GM12878 (cell line): ENCODE data around the gene SLC5A6. TPM values are rescaled to one million over a fixed set of nuclear protein-coding genes. Genes with fewer than 3 reads are reported as not detected.

Experiments used
- ASH2L ChIP-seq: fragments of 300-600, 200-600 bp; sonication (generic); IDR thresholded peaks from 2 replicates; pipeline ENCODE4 v1.6.1; 2017; ENCODE audit warnings: low read depth, mild to moderate bottlenecking, borderline replicate concordance
- ATF2 ChIP-seq: IDR thresholded peaks from 2 replicates; pipeline ENCODE4 v1.6.1; 2012; ENCODE audit warnings: low read length, inconsistent platforms
- EP300 ChIP-seq, 2 experiments: fragments of 150-350 bp in 1 of 2; IDR thresholded peaks; 2 replicates each; pipeline ENCODE4 v1.6.1; 2011 to 2012; ENCODE audit warnings: low read depth in 2 of 2, low read length in 2 of 2, borderline replicate concordance in 1 of 2, improper control_type of control experiment in 1 of 2, inconsistent platforms in 1 of 2; ENCODE audit not compliant: control insufficient read depth in 1 of 2
- ETV6 ChIP-seq, 2 experiments: fragments of 450-650 bp in 1 of 2; IDR thresholded peaks in 1 of 2; conservative IDR thresholded peaks in 1 of 2; 2 replicates each; pipeline ENCODE4 v1.6.1; 2014; ENCODE audit warnings: antibody characterized with exemption in 1 of 2, borderline replicate concordance in 1 of 2, low read depth in 1 of 2, mild to moderate bottlenecking in 1 of 2, moderate library complexity in 1 of 2
- GATAD2B ChIP-seq: fragments of 450-650 bp; conservative IDR thresholded peaks from 2 replicates; pipeline ENCODE4 v1.6.1; 2017; ENCODE audit warnings: low read depth, mild to moderate bottlenecking, moderate library complexity
- KDM1A ChIP-seq: fragments of 200-600 bp; sonication (generic); IDR thresholded peaks from 2 replicates; pipeline ENCODE4 v1.6.1; 2016; ENCODE audit warnings: borderline replicate concordance
- MEF2A ChIP-seq: IDR thresholded peaks from 2 replicates; pipeline ENCODE4 v1.6.1; 2011; ENCODE audit warnings: low read depth, mild to moderate bottlenecking, low read length, moderate library complexity; ENCODE audit not compliant: insufficient read depth
- MTA2 ChIP-seq: fragments of 450-650 bp; IDR thresholded peaks from 2 replicates; pipeline ENCODE4 v1.6.1; 2016; ENCODE audit warnings: low read depth, mild to moderate bottlenecking, moderate library complexity
- POLR2A ChIP-seq: IDR thresholded peaks from 2 replicates; pipeline ENCODE4 v1.6.1; 2011; ENCODE audit warnings: low read depth, mild to moderate bottlenecking, low read length
- RBBP5 ChIP-seq: fragments of 200-600 bp; sonication (generic); conservative IDR thresholded peaks from 2 replicates; pipeline ENCODE4 v1.6.1; 2016
- STAT1 ChIP-seq: fragments of 450-650 bp; conservative IDR thresholded peaks from 2 replicates; pipeline ENCODE4 v1.6.1; 2014; ENCODE audit warnings: antibody characterized with exemption, mild to moderate bottlenecking
- SUZ12 ChIP-seq: fragments of 200-600 bp; sonication (generic); IDR thresholded peaks from one replicate; pipeline ENCODE4 v1.6.1; 2018; ENCODE audit warnings: antibody characterized with exemption, mild to moderate bottlenecking; ENCODE audit not compliant: unreplicated experiment
- TBL1XR1 ChIP-seq: IDR thresholded peaks from 2 replicates; pipeline ENCODE4 v1.6.1; 2012; ENCODE audit warnings: low read depth, low read length, improper control_type of control experiment
- polyA plus RNA-seq, 11 experiments: library from polyadenylated mRNA; depleted of rRNA in 4 of 11; unstranded in 6 of 11; stranded (reverse) in 5 of 11; fragments of >200 nt; fragmentation: Nextera tagmentation in 4 of 11; fragmentation: Illumina TruSeq in 1 of 11; extraction: Ambion mirVana in 4 of 11; extraction: Trizol in 1 of 11; gene quantifications; 1 replicate in 1 of 11; 2 replicates in 10 of 11; pipeline versions ENCODE4 v1.2.1 to v1.2.3, GENCODE V29; 2011 to 2016; ENCODE audit warnings: inconsistent platforms in 2 of 11, missing spikeins in 2 of 11, low read depth in 1 of 11
- total RNA-seq, 4 experiments: library from RNA; depleted of rRNA in 3 of 4; stranded (reverse); fragments of >200 nt in 3 of 4; fragmentation: Illumina TruSeq in 1 of 4; extraction: Trizol in 1 of 4; gene quantifications; 2 replicates each; pipeline versions ENCODE4 v1.2.1 to v1.2.3, GENCODE V29; 2013 to 2021
- TF ChIP-seq, protein P1 (sequence below): fragments of 450-650 bp; IDR thresholded peaks from 2 replicates; pipeline ENCODE4 v1.6.1; 2017; ENCODE audit warnings: mild to moderate bottlenecking, moderate library complexity
- TF ChIP-seq, protein P2 (sequence below): IDR thresholded peaks from 2 replicates; pipeline ENCODE4 v1.6.1; 2011; ENCODE audit warnings: low read depth, mild to moderate bottlenecking, low read length, moderate library complexity, borderline replicate concordance; ENCODE audit errors: extremely low read depth
- TF ChIP-seq, protein P3 (sequence below): fragments of 450-650 bp; IDR thresholded peaks from 2 replicates; pipeline ENCODE4 v1.6.1; 2017; ENCODE audit warnings: mild to moderate bottlenecking
- TF ChIP-seq, protein P4 (sequence below): IDR thresholded peaks from 2 replicates; pipeline ENCODE4 v1.6.1; 2012; ENCODE audit warnings: mild to moderate bottlenecking, low read depth, low read length

SLC5A6 gene
- total and polyA plus RNA-seq, 10 of the 15 experiments (the other 5 are each of a cell fraction or from before 2014, with no cell fraction given), result 13.1 to 101 (median 55.3) TPM

- no peak for TF ChIP-seq ATF2
- TF ChIP-seq, protein P1, sequence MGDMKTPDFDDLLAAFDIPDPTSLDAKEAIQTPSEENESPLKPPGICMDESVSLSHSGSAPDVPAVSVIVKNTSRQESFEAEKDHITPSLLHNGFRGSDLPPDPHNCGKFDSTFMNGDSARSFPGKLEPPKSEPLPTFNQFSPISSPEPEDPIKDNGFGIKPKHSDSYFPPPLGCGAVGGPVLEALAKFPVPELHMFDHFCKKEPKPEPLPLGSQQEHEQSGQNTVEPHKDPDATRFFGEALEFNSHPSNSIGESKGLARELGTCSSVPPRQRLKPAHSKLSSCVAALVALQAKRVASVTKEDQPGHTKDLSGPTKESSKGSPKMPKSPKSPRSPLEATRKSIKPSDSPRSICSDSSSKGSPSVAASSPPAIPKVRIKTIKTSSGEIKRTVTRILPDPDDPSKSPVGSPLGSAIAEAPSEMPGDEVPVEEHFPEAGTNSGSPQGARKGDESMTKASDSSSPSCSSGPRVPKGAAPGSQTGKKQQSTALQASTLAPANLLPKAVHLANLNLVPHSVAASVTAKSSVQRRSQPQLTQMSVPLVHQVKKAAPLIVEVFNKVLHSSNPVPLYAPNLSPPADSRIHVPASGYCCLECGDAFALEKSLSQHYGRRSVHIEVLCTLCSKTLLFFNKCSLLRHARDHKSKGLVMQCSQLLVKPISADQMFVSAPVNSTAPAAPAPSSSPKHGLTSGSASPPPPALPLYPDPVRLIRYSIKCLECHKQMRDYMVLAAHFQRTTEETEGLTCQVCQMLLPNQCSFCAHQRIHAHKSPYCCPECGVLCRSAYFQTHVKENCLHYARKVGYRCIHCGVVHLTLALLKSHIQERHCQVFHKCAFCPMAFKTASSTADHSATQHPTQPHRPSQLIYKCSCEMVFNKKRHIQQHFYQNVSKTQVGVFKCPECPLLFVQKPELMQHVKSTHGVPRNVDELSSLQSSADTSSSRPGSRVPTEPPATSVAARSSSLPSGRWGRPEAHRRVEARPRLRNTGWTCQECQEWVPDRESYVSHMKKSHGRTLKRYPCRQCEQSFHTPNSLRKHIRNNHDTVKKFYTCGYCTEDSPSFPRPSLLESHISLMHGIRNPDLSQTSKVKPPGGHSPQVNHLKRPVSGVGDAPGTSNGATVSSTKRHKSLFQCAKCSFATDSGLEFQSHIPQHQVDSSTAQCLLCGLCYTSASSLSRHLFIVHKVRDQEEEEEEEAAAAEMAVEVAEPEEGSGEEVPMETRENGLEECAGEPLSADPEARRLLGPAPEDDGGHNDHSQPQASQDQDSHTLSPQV, result no peak
- no peak for TF ChIP-seq KDM1A
- no peak for TF ChIP-seq SUZ12
- TF ChIP-seq MTA2, result peak; percentile 53; the same call in 1 of the 2 replicates
- 0 out of 2 replicates have a peak, but pooled peaks have one; percentile 30 for TF ChIP-seq GATAD2B
- no peak for TF ChIP-seq ETV6 (conservative IDR thresholded peaks at IDR 0.05 in 1 of 2, IDR thresholded peaks at IDR 0.05 in 1 of 2; ENCODE audit: borderline replicate concordance in 1 of 2, low read depth in 1 of 2)
- no peak for TF ChIP-seq POLR2A
- TF ChIP-seq MEF2A, result no peak
- TF ChIP-seq, protein P2, sequence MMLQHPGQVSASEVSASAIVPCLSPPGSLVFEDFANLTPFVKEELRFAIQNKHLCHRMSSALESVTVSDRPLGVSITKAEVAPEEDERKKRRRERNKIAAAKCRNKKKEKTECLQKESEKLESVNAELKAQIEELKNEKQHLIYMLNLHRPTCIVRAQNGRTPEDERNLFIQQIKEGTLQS, result no peak
- no peak for TF ChIP-seq STAT1
- TF ChIP-seq ASH2L, result no peak
- TF ChIP-seq RBBP5, result no peak
- TF ChIP-seq EP300 (IDR thresholded peaks at IDR 0.05; ENCODE audit: borderline replicate concordance in 1 of 2, control insufficient read depth in 1 of 2, low read depth in 2 of 2, low read length in 2 of 2), result 0 out of 4 replicates have a peak, but pooled peaks of 1 of the 2 experiments have one; percentile 16
- TF ChIP-seq, protein P3, sequence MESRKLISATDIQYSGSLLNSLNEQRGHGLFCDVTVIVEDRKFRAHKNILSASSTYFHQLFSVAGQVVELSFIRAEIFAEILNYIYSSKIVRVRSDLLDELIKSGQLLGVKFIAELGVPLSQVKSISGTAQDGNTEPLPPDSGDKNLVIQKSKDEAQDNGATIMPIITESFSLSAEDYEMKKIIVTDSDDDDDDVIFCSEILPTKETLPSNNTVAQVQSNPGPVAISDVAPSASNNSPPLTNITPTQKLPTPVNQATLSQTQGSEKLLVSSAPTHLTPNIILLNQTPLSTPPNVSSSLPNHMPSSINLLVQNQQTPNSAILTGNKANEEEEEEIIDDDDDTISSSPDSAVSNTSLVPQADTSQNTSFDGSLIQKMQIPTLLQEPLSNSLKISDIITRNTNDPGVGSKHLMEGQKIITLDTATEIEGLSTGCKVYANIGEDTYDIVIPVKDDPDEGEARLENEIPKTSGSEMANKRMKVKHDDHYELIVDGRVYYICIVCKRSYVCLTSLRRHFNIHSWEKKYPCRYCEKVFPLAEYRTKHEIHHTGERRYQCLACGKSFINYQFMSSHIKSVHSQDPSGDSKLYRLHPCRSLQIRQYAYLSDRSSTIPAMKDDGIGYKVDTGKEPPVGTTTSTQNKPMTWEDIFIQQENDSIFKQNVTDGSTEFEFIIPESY, result no peak
- TF ChIP-seq, protein P4, sequence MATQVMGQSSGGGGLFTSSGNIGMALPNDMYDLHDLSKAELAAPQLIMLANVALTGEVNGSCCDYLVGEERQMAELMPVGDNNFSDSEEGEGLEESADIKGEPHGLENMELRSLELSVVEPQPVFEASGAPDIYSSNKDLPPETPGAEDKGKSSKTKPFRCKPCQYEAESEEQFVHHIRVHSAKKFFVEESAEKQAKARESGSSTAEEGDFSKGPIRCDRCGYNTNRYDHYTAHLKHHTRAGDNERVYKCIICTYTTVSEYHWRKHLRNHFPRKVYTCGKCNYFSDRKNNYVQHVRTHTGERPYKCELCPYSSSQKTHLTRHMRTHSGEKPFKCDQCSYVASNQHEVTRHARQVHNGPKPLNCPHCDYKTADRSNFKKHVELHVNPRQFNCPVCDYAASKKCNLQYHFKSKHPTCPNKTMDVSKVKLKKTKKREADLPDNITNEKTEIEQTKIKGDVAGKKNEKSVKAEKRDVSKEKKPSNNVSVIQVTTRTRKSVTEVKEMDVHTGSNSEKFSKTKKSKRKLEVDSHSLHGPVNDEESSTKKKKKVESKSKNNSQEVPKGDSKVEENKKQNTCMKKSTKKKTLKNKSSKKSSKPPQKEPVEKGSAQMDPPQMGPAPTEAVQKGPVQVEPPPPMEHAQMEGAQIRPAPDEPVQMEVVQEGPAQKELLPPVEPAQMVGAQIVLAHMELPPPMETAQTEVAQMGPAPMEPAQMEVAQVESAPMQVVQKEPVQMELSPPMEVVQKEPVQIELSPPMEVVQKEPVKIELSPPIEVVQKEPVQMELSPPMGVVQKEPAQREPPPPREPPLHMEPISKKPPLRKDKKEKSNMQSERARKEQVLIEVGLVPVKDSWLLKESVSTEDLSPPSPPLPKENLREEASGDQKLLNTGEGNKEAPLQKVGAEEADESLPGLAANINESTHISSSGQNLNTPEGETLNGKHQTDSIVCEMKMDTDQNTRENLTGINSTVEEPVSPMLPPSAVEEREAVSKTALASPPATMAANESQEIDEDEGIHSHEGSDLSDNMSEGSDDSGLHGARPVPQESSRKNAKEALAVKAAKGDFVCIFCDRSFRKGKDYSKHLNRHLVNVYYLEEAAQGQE, result no peak
- no peak for TF ChIP-seq TBL1XR1
Measured at GRCh38 chr2:27164960-27165763, 46.9 kb downstream of the SLC5A6 start (continued).
